H1 (cell line): ENCODE data around the gene PLPPR3. TPM values are rescaled to one million over a fixed set of nuclear protein-coding genes. Genes with fewer than 3 reads are reported as not detected.

ENCODE experiments used
- CTCF ChIA-PET: fragments of 300-600 bp; sonication (Branson Sonifier 250); formaldehyde crosslinking; loops from one replicate; lab custom pipeline; 2021; ENCODE audit not compliant: partially characterized antibody; lab: Charles Lee
- POLR2A ChIA-PET: fragments of 300-600 bp; sonication (Branson Sonifier 250); formaldehyde crosslinking; loops from one replicate; lab custom pipeline; 2021; ENCODE audit warnings: inconsistent platforms; ENCODE audit not compliant: partially characterized antibody; lab: Charles Lee
- DNase-seq, 2 experiments: peaks; one replicate each; pipeline versions ENCODE4 v3.0.0 to v3.0.0-alpha.2; 2010 to 2022; ENCODE audit warnings: low spot score in 2 of 2, low read depth in 1 of 2, mixed read lengths in 1 of 2
- FAIRE-seq: peaks from 2 replicates; lab custom pipeline; 2011; peaks lifted over from hg19 to GRCh38; lab: Jason Lieb, UNC
- H2AFZ ChIP-seq: 2 replicates; pipeline ENCODE4 v1.8.1; 2012; ENCODE audit warnings: low read length, inconsistent platforms
- H2AK5ac ChIP-seq: 2 replicates; pipeline ENCODE4 v1.6.1; 2013; ENCODE audit warnings: low read depth, low read length
- H2BK120ac ChIP-seq: replicated peaks from 2 replicates; pipeline ENCODE3; 2013; ENCODE audit warnings: low read depth, low read length, inconsistent platforms
- H2BK12ac ChIP-seq: 2 replicates; pipeline ENCODE4 v1.6.1; 2013; ENCODE audit warnings: low read depth, low read length
- H2BK15ac ChIP-seq: 2 replicates; pipeline ENCODE4 v1.6.1; 2013; ENCODE audit warnings: low read length
- H2BK20ac ChIP-seq: 2 replicates; pipeline ENCODE4 v1.6.1; 2013; ENCODE audit warnings: low read length
- H2BK5ac ChIP-seq: 2 replicates; pipeline ENCODE4 v1.6.1; 2013; ENCODE audit warnings: low read depth, low read length
- H3K14ac ChIP-seq: 2 replicates; pipeline ENCODE4 v1.6.1; 2013; ENCODE audit warnings: inconsistent platforms; ENCODE audit not compliant: insufficient read length
- H3K18ac ChIP-seq: 2 replicates; pipeline ENCODE4 v1.6.1; 2013; ENCODE audit warnings: low read length; ENCODE audit errors: extremely low read depth
- H3K23ac ChIP-seq: 2 replicates; pipeline ENCODE4 v1.6.1; 2013; ENCODE audit warnings: inconsistent platforms; ENCODE audit not compliant: insufficient read length
- H3K23me2 ChIP-seq: 2 replicates; pipeline ENCODE4 v1.6.1; 2013; ENCODE audit warnings: low read depth, low read length
- H3K27ac ChIP-seq: 2 replicates; pipeline ENCODE4 v1.6.1; 2011; ENCODE audit warnings: low read depth, low read length, inconsistent platforms
- H3K27me3 ChIP-seq, 4 experiments: replicated peaks in 1 of 4; 1 replicate in 1 of 4; 2 replicates in 3 of 4; pipeline versions ENCODE4 v1.6.1 to v1.8.1; 2011 to 2013; ENCODE audit warnings: low read length in 3 of 4, mild to moderate bottlenecking in 3 of 4, inconsistent platforms in 2 of 4, mixed read lengths in 2 of 4, moderate library complexity in 1 of 4; ENCODE audit not compliant: control insufficient read depth in 3 of 4, insufficient read depth in 3 of 4; ENCODE audit errors: extremely low read depth in 1 of 4
- H3K36me3 ChIP-seq, 4 experiments: 2 replicates each; pipeline versions ENCODE4 v1.6.1 to v1.8.1; 2011 to 2013; ENCODE audit warnings: mild to moderate bottlenecking in 4 of 4, low read length in 3 of 4, moderate library complexity in 2 of 4, control low read depth in 1 of 4, inconsistent platforms in 1 of 4; ENCODE audit not compliant: insufficient read depth in 4 of 4, control insufficient read depth in 2 of 4
- H3K4ac ChIP-seq: replicated peaks from 2 replicates; pipeline ENCODE3; 2013; ENCODE audit warnings: low read length, low read depth, mixed read lengths, inconsistent platforms; ENCODE audit not compliant: insufficient read length
- H3K4me1 ChIP-seq, 4 experiments: replicated peaks in 1 of 4; 1 replicate in 1 of 4; 2 replicates in 3 of 4; pipeline versions ENCODE4 v1.6.1 to v1.8.1; 2011 to 2013; ENCODE audit warnings: low read length in 3 of 4, inconsistent platforms in 2 of 4, mixed read lengths in 1 of 4; ENCODE audit not compliant: insufficient read depth in 4 of 4, control insufficient read depth in 3 of 4
- H3K4me2 ChIP-seq, 2 experiments: 2 replicates each; pipeline versions ENCODE4 v1.6.1 to v1.8.1; 2011 to 2013; ENCODE audit warnings: low read depth in 2 of 2, low read length in 2 of 2, control low read depth in 1 of 2, inconsistent platforms in 1 of 2, mild to moderate bottlenecking in 1 of 2; ENCODE audit not compliant: insufficient read depth in 1 of 2
- H3K4me3 ChIP-seq, 4 experiments: fragments of 200-600, 300-600 bp in 1 of 4; sonication (generic), shearing (Covaris generic), sonication (Bioruptor Twin) in 1 of 4; 2 replicates each; pipeline versions ENCODE4 v1.5.1 to v1.8.1; 2011 to 2016; ENCODE audit warnings: low read length in 4 of 4, low read depth in 3 of 4, control low read depth in 2 of 4, inconsistent platforms in 2 of 4, mild to moderate bottlenecking in 2 of 4, mixed read lengths in 1 of 4, moderate library complexity in 1 of 4; ENCODE audit not compliant: insufficient read depth in 2 of 4; ENCODE audit errors: extremely low read depth in 1 of 4
- H3K56ac ChIP-seq: replicated peaks from 2 replicates; pipeline ENCODE3; 2013; ENCODE audit warnings: low read depth, mild to moderate bottlenecking, mixed read lengths, low read length, inconsistent platforms; ENCODE audit not compliant: insufficient read length
- H3K79me1 ChIP-seq: 2 replicates; pipeline ENCODE4 v1.6.1; 2013; ENCODE audit warnings: low read depth, low read length, control low read depth
- H3K79me2 ChIP-seq, 2 experiments: 2 replicates each; pipeline versions ENCODE4 v1.6.1 to v1.8.1; 2012 to 2013; ENCODE audit warnings: low read length in 2 of 2, mild to moderate bottlenecking in 2 of 2, inconsistent platforms in 1 of 2; ENCODE audit not compliant: insufficient read depth in 2 of 2, control insufficient read depth in 1 of 2
- H3K9ac ChIP-seq, 4 experiments: replicated peaks in 1 of 4; 1 replicate in 1 of 4; 2 replicates in 3 of 4; pipeline versions ENCODE4 v1.6.1 to v1.8.1; 2011 to 2013; ENCODE audit warnings: low read depth in 3 of 4, low read length in 3 of 4, control low read depth in 2 of 4, mild to moderate bottlenecking in 2 of 4, moderate library complexity in 2 of 4, inconsistent platforms in 1 of 4; ENCODE audit errors: extremely low read depth in 1 of 4
- H3K9me3 ChIP-seq, 2 experiments: 2 replicates each; pipeline versions ENCODE4 v1.6.1 to v1.8.1; 2012 to 2013; ENCODE audit warnings: mild to moderate bottlenecking in 2 of 2, moderate library complexity in 2 of 2, control low read depth in 1 of 2, inconsistent platforms in 1 of 2, low read depth in 1 of 2, low read length in 1 of 2, mixed read lengths in 1 of 2; ENCODE audit not compliant: insufficient read depth in 2 of 2
- H4K20me1 ChIP-seq, 2 experiments: replicated peaks in 1 of 2; 2 replicates each; pipeline versions ENCODE3 to v1.8.1; 2011 to 2013; ENCODE audit warnings: inconsistent platforms in 2 of 2, low read length in 2 of 2, mild to moderate bottlenecking in 1 of 2; ENCODE audit not compliant: insufficient read depth in 2 of 2, control insufficient read depth in 1 of 2
- H4K5ac ChIP-seq: 2 replicates; pipeline ENCODE4 v1.6.1; 2013; ENCODE audit warnings: low read length, low read depth, mixed read lengths, inconsistent platforms; ENCODE audit not compliant: insufficient read length
- H4K8ac ChIP-seq: 2 replicates; pipeline ENCODE4 v1.8.0; 2013; ENCODE audit warnings: mild to moderate bottlenecking, moderate library complexity, low read length, inconsistent platforms; ENCODE audit not compliant: insufficient read depth; ENCODE audit errors: extremely low read depth
- H4K91ac ChIP-seq: replicated peaks from 2 replicates; pipeline ENCODE3; 2013; ENCODE audit warnings: low read length, mixed read lengths, inconsistent platforms; ENCODE audit not compliant: insufficient read length
- EZH2 ChIP-seq: fragments of 200-600 bp; sonication (generic); IDR thresholded peaks from 2 replicates; pipeline ENCODE4 v1.7.1; 2012; ENCODE audit warnings: low read depth, mild to moderate bottlenecking, moderate library complexity, low read length, inconsistent platforms; ENCODE audit not compliant: severe bottlenecking
- RAD21 ChIP-seq, 2 experiments: IDR thresholded peaks in 1 of 2; conservative IDR thresholded peaks in 1 of 2; 2 replicates each; pipeline ENCODE4 v1.6.1; 2011; ENCODE audit warnings: low read depth in 2 of 2, low read length in 2 of 2, improper control_type of control experiment in 1 of 2, inconsistent platforms in 1 of 2, mild to moderate bottlenecking in 1 of 2, moderate library complexity in 1 of 2
- RNF2 ChIP-seq: fragments of 200-900, 300-1000 bp; sonication (generic); IDR thresholded peaks from 2 replicates; pipeline ENCODE4 v1.7.1; 2016; ENCODE audit warnings: borderline replicate concordance, low read depth, mild to moderate bottlenecking, antibody characterized with exemption, low read length; ENCODE audit not compliant: poor library complexity, severe bottlenecking; ENCODE audit errors: missing control alignments
- WGBS, 2 experiments: shearing (Covaris generic) in 1 of 2; methylation state at CpG; one replicate each; pipeline versions ENCODE4 v1.1.6 to v1.1.7; 2013 to 2015; ENCODE audit warnings: low lambda C conversion rate in 2 of 2, mixed read lengths in 2 of 2, inconsistent platforms in 1 of 2, low coverage in 1 of 2, missing lambda C conversion rate in 1 of 2; ENCODE audit not compliant: insufficient replicate concordance in 2 of 2, insufficient coverage in 1 of 2, insufficient read length in 1 of 2; ENCODE audit errors: extremely low coverage in 1 of 2, missing lambda C conversion rate in 1 of 2; 5-methylcytosine and 5-hydroxymethylcytosine counted together
- polyA plus RNA-seq, 7 experiments: library from polyadenylated mRNA; depleted of rRNA in 3 of 7; stranded (reverse) in 5 of 7; unstranded in 2 of 7; fragments of >200 nt in 5 of 7; fragments of 200-250 nt in 2 of 7; gene quantifications; 1 replicate in 5 of 7; 2 replicates in 1 of 7; 4 replicates in 1 of 7; pipeline versions ENCODE4 v1.2.1 to v1.2.3, GENCODE V29; 2011 to 2013; ENCODE audit warnings: missing spikeins in 2 of 7, mixed read lengths in 2 of 7
- total RNA-seq: library from RNA; stranded (reverse); fragmentation: NEBNext Ultra II Directional; extraction: Animal tissue kit (Norgen Biotek cat#: 25700); gene quantifications from 2 replicates; pipeline ENCODE4 v1.2.1, GENCODE V29; 2021
- TF ChIP-seq, protein P1 (sequence below): IDR thresholded peaks from 2 replicates; pipeline ENCODE4 v1.6.1; 2012; ENCODE audit warnings: low read length, inconsistent platforms

PLPPR3 gene
- total and polyA plus RNA-seq, 2 of the 8 experiments (the other 6 are each of a cell fraction or from before 2014, with no cell fraction given) = 71.7 to 76.4 TPM

DNA sequence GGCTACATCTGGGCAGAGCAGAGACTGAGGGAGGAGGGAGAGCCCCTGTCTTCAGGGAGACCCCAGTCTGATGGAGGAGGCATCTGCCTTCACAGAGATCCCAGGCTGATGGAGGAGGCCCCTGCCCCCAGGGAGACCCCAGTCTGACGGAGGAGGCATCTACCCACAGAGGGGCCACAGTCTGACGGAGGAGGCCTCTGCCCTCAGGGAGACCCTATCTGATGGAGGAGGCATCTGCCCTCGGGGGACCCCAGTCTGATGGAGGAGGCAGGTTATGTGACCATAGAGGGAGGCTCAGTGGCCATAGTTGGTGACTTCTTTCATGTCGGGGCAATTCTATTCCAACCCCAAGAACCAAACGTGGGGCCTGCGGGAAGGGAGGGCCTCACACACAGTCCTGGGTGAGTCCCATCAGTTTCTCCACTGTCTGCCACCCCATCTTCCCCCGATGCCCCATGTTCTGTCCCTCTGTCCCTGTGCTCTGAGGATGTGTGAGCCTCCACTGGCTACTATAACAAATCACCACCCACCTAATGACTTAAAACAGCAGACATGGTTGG, 56.5 kb downstream of the PLPPR3 start:
- Histone ChIP-seq H2BK120ac (no peak overlapping the region), H2BK20ac (no peak overlapping the region), H4K20me1 (no peaks in the 10 kb centered on the region), H3K56ac (no peak overlapping the region), H2AFZ (no peak overlapping the region), H2BK12ac (no peak overlapping the region), H3K4me1 (no peaks in the 10 kb centered on the region), H3K4me3 (no peak overlapping the region), H3K36me3 (no peaks in the 10 kb centered on the region), H3K27me3 (no peaks in the 10 kb centered on the region), H3K9me3 (no peaks in the 10 kb centered on the region), H3K27ac (no peak overlapping the region), H3K79me1 (no peaks in the 10 kb centered on the region; the same call in 1 of the 2 replicates), H3K79me2 (no peaks in the 10 kb centered on the region), H2AK5ac (no peak overlapping the region), H3K9ac (no peak overlapping the region), H3K4ac (no peak overlapping the region), H3K18ac (no peak overlapping the region), H3K23ac (no peak overlapping the region), H4K5ac (no peak overlapping the region), H2BK5ac (no peak overlapping the region), H3K23me2 (no peaks in the 10 kb centered on the region), H3K4me2 (no peak overlapping the region), H4K91ac (no peak overlapping the region), H4K8ac (no peak overlapping the region), H3K14ac (no peak overlapping the region), H2BK15ac (no peak overlapping the region)
- POLR2A ChIA-PET = interaction anchor here (1.2 to 2.3 kb wide), 4 partner anchors 16 to 39 kb away, joined by 3 to 9 read pairs (median 6); no protein-coding TSS in a partner anchor
- FAIRE-seq = no peak
- 85% methylated on average over 7 of the region's 7 CpGs; no CpG with 5 or more reads in 1 of the 2 experiments for WGBS, 2 experiments
- DNase-seq = no peak
- CTCF ChIA-PET = interaction anchor here (0.7 to 0.9 kb wide), 2 partner anchors 95 to 853 kb away, joined by 3 read pairs; no protein-coding TSS in a partner anchor
- no peak for TF ChIP-seq EZH2
- TF ChIP-seq, protein P1, sequence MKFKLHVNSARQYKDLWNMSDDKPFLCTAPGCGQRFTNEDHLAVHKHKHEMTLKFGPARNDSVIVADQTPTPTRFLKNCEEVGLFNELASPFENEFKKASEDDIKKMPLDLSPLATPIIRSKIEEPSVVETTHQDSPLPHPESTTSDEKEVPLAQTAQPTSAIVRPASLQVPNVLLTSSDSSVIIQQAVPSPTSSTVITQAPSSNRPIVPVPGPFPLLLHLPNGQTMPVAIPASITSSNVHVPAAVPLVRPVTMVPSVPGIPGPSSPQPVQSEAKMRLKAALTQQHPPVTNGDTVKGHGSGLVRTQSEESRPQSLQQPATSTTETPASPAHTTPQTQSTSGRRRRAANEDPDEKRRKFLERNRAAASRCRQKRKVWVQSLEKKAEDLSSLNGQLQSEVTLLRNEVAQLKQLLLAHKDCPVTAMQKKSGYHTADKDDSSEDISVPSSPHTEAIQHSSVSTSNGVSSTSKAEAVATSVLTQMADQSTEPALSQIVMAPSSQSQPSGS = no peak
- TF ChIP-seq RNF2 = no peak
- TF ChIP-seq RAD21 (IDR thresholded peaks at IDR 0.05 in 1 of 2, conservative IDR thresholded peaks at IDR 0.05 in 1 of 2; ENCODE audit: low read depth in 2 of 2, low read length in 2 of 2) = no peak
